Measurements from ENCODE around the gene OMG.

The OMG gene

DNA sequence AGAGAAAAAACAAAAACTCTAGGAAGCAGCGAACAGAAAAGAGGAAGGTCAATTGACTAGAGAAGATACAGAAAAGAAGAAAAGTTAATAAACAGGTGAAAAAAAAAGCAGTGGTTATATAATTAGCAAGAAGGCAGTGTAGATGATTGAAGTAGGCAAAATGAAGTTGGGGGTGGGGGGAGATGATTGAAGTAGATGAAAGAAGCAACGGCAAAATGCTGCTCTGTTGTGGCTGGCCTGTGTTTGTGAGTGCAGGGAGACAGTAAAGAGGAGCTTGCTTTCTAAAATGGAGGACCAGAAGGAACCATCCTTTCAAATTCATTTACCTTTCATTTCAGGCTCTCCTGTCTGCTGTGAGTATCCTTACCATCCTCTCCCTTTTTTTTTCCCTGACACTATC is 13.2 kb upstream of the OMG start:
- Mint-ChIP-seq H3K9me3 (no peaks in the 10 kb centered on the region), H3K27ac (no peak overlapping the region), H3K36me3 (ENCODE audit: low read depth) (peaks cover 20% of the 10 kb centered on the region), H3K27me3 (ENCODE audit: low read depth) (no peaks in the 10 kb centered on the region), H3K4me1 (no peaks in the 10 kb centered on the region), H3K4me3 (no peak overlapping the region)
- TF ChIP-seq, protein P1, sequence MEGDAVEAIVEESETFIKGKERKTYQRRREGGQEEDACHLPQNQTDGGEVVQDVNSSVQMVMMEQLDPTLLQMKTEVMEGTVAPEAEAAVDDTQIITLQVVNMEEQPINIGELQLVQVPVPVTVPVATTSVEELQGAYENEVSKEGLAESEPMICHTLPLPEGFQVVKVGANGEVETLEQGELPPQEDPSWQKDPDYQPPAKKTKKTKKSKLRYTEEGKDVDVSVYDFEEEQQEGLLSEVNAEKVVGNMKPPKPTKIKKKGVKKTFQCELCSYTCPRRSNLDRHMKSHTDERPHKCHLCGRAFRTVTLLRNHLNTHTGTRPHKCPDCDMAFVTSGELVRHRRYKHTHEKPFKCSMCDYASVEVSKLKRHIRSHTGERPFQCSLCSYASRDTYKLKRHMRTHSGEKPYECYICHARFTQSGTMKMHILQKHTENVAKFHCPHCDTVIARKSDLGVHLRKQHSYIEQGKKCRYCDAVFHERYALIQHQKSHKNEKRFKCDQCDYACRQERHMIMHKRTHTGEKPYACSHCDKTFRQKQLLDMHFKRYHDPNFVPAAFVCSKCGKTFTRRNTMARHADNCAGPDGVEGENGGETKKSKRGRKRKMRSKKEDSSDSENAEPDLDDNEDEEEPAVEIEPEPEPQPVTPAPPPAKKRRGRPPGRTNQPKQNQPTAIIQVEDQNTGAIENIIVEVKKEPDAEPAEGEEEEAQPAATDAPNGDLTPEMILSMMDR (IDR thresholded peaks at IDR 0.05; ENCODE audit: unreplicated experiment in 3 of 3): no peak

- no peak overlapping the region for H3K27ac Mint-ChIP-seq
- H3K4me3 Mint-ChIP-seq: no peak overlapping the region
Measured at GRCh38 chr17:31309556-31309955, 12.5 kb upstream of the OMG start.

GRCh38 chr17:31308372-31309334 is 11.6 kb upstream of the OMG start:
- TF ChIP-seq, protein P1 (IDR thresholded peaks at IDR 0.05; ENCODE audit: unreplicated experiment in 3 of 3): no peak
- no peak overlapping the region for H3K27ac Mint-ChIP-seq
- peaks cover 26% of the 10 kb centered on the region for H3K36me3 Mint-ChIP-seq (ENCODE audit: low read depth)
- H3K4me1 Mint-ChIP-seq: no peaks in the 10 kb centered on the region
- H3K27me3 Mint-ChIP-seq (ENCODE audit: low read depth): no peaks in the 10 kb centered on the region
- no peaks in the 10 kb centered on the region for H3K9me3 Mint-ChIP-seq
- H3K4me3 Mint-ChIP-seq: no peak overlapping the region

More at GRCh38 chr17:31309556-31309955, 12.5 kb upstream of the OMG start:
- Mint-ChIP-seq H3K9me3 (no peaks in the 10 kb centered on the region), H3K27me3 (ENCODE audit: low read depth) (no peaks in the 10 kb centered on the region), H3K36me3 (ENCODE audit: low read depth) (peaks cover 22% of the 10 kb centered on the region), H3K4me1 (no peaks in the 10 kb centered on the region)
- TF ChIP-seq, protein P1 (IDR thresholded peaks at IDR 0.05; ENCODE audit: unreplicated experiment in 3 of 3): no peak

DNA sequence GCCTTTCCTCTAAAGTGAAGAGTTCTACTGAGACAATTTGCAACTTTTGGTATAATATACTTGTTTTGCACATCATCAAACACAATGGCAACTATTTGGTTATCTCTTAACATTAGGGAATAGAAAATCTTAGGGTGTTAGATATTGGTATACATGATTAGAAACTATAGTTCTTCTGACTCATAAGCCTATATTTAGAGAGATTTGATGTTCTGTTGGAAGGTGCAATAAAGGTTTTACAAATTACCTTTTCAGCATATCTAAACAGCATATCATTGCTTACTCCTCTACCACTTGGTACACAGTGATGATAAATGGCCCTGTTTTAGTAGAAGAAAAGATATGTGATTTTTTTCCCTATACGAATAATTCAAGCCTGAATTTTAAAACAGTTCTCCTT is 10.6 kb upstream of the OMG start:
- Mint-ChIP-seq H3K36me3 (ENCODE audit: low read depth) (peaks cover 31% of the 10 kb centered on the region), H3K9me3 (no peaks in the 10 kb centered on the region), H3K27me3 (ENCODE audit: low read depth) (no peaks in the 10 kb centered on the region)

DNA sequence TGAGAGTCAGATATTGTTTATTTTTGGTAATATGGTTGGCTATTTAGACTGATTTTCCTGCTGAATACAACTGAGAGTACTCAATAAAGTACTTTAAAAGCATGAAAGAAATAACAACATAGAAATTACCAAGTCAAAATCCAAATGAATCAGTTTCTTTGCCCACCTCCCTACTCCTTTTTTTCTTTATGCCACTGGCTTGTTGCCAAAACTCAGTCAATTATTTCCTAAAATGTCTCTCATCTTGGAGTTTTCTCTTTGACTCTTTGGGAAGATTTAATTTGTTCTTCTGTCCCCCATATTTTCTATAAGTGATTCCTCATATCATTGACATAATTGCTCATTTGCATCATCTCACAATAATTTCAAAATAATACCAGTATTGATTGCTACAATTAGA is 2.6 kb upstream of the OMG start:
- H3K9me3 Mint-ChIP-seq: no peaks in the 10 kb centered on the region
- peaks cover 13% of the 10 kb centered on the region for H3K36me3 Mint-ChIP-seq (ENCODE audit: low read depth)
- H3K4me1 Mint-ChIP-seq: no peaks in the 10 kb centered on the region
- TF ChIP-seq, protein P1 (IDR thresholded peaks at IDR 0.05; ENCODE audit: unreplicated experiment in 3 of 3): no peak
- no peak overlapping the region for H3K4me3 Mint-ChIP-seq
- H3K27ac Mint-ChIP-seq: peak overlapping the region in 2 of 3 experiments; percentile 11 to 15
- no peaks in the 10 kb centered on the region for H3K27me3 Mint-ChIP-seq (ENCODE audit: low read depth)

More for the DNA sequence above, 10.6 kb upstream of the OMG start:
- no peaks in the 10 kb centered on the region for H3K4me1 Mint-ChIP-seq
- TF ChIP-seq, protein P1 (IDR thresholded peaks at IDR 0.05; ENCODE audit: unreplicated experiment in 3 of 3): no peak
- no peak overlapping the region for H3K27ac Mint-ChIP-seq
- no peak overlapping the region for H3K4me3 Mint-ChIP-seq
